Activated T-cell treated with anti-CD3 and anti-CD28 coated beads, Interleukin-2, amount 50 U/mL, for 1 hour (primary cell): Measurements from ENCODE around the gene CYP1A2.
"Not testable (repeated sequence)": the region's sequence is repeated elsewhere in the genome, so short reads cannot be mapped to it uniquely, and the experiment has no call there.

Experiments used
- DNase-seq: peaks from one replicate; pipeline ENCODE4 v3.0.0-alpha.2; 2020

Gene CYP1A2

GRCh38 chr15:74748322-74748946 is at the start of gene CYP1A2:
Gene CYP1A2 (plus strand): TSS chr15:74748845. CDS start chr15:74749739, 894 bp downstream.
- DNase-seq = no peak

- no peak for DNase-seq
Observed at GRCh38 chr15:74709011-74709410, 39.6 kb upstream of the CYP1A2 start.

- no peak for DNase-seq
Observed at GRCh38 chr15:74709892-74710291, 38.8 kb upstream of the CYP1A2 start.

- no peak for DNase-seq
Observed at GRCh38 chr15:74710319-74711094, 38.1 kb upstream of the CYP1A2 start.

- no peak for DNase-seq
Observed at GRCh38 chr15:74712311-74712710, 36.3 kb upstream of the CYP1A2 start.

GRCh38 chr15:74716651-74717050 is 32.0 kb upstream of the CYP1A2 start:
- no peak for DNase-seq

- DNase-seq = no peak
Observed at GRCh38 chr15:74722591-74722990, 26.1 kb upstream of the CYP1A2 start.

- DNase-seq = no peak
Observed at GRCh38 chr15:74723187-74723586, 25.5 kb upstream of the CYP1A2 start.

- DNase-seq = no peak
Observed at GRCh38 chr15:74723754-74724334, 24.8 kb upstream of the CYP1A2 start.

GRCh38 chr15:74724570-74725224 is 23.9 kb upstream of the CYP1A2 start:
- no peak for DNase-seq

- peak; percentile 47 for DNase-seq
Observed at GRCh38 chr15:74725225-74725774, 23.3 kb upstream of the CYP1A2 start, which contains the start of gene CYP1A1. Gene CYP1A1 (minus strand): TSS chr15:74725528. CDS start chr15:74723097, 2,431 bp downstream.

- peak; percentile 62 for DNase-seq
Observed at GRCh38 chr15:74725845-74726773, 22.5 kb upstream of the CYP1A2 start.

- no peak for DNase-seq
Observed at GRCh38 chr15:74726774-74727164, 21.9 kb upstream of the CYP1A2 start.

- DNase-seq = no peak
Observed at GRCh38 chr15:74727727-74728126, 20.9 kb upstream of the CYP1A2 start.

GRCh38 chr15:74728699-74729098 is 19.9 kb upstream of the CYP1A2 start:
- DNase-seq = not testable (repeated sequence)

- not testable (repeated sequence) for DNase-seq
Observed at GRCh38 chr15:74729372-74729771, 19.3 kb upstream of the CYP1A2 start.

- no peak for DNase-seq
Observed at GRCh38 chr15:74730619-74731316, 17.9 kb upstream of the CYP1A2 start.

- no peak for DNase-seq
Observed at GRCh38 chr15:74732846-74733245, 15.8 kb upstream of the CYP1A2 start.

- DNase-seq = no peak
Observed at GRCh38 chr15:74733269-74733668, 15.4 kb upstream of the CYP1A2 start.

GRCh38 chr15:74735305-74735704 is 13.3 kb upstream of the CYP1A2 start:
- no peak for DNase-seq

- DNase-seq = not testable (repeated sequence)
Observed at GRCh38 chr15:74738239-74738638, 10.4 kb upstream of the CYP1A2 start.
